Measurements from ENCODE around the gene PARP14.
"Not testable (repeated sequence)": the region's sequence is repeated elsewhere in the genome, so short reads cannot be mapped to it uniquely, and the experiment has no call there.

Gene PARP14

DNA sequence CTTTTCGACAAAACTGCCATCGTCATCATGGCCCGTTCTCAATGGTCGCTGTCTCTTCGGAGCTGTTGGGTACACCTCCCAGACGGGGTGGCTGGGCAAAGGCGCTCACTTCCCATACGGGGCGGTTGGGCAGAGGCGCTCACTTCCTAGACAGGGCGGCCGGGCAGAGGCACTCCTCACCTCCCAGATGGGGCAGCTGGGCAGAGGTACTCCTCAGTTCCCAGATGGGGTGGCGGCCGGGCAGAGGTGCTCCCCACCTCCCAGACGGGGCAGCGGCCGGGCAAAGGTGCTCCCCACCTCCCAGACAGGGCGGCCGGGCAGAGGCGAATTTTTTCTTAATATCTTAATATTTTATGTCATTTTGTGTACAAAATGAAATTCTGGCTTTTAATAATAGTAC is 44.5 kb downstream of the PARP14 start:
- DNase-seq = no peak

DNA sequence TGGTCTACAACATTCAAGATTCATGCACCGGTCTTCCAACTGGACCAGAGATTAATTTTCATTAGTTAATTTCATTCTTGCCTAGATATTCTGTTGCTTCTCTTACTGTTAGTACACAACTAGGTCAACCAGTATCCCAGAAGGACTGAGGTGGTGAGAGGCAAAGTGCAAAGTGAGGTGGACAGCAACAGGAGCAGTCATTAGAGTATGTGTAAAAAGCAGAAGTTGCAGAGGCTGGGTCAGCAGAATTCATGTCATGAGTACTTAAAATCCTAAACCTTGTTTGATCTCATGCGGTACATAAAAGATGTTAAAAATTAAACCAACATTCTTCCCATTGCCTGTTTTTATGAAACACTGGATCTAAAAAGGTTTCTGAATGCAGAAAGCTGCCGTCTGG is 46.7 kb downstream of the PARP14 start:
- no peak for DNase-seq

- no peak for DNase-seq
These were observed 47.1 kb downstream of the PARP14 start for GRCh38 chr3:122727766-122728165.

GRCh38 chr3:122728186-122728585 is 47.5 kb downstream of the PARP14 start:
- DNase-seq = no peak

DNA sequence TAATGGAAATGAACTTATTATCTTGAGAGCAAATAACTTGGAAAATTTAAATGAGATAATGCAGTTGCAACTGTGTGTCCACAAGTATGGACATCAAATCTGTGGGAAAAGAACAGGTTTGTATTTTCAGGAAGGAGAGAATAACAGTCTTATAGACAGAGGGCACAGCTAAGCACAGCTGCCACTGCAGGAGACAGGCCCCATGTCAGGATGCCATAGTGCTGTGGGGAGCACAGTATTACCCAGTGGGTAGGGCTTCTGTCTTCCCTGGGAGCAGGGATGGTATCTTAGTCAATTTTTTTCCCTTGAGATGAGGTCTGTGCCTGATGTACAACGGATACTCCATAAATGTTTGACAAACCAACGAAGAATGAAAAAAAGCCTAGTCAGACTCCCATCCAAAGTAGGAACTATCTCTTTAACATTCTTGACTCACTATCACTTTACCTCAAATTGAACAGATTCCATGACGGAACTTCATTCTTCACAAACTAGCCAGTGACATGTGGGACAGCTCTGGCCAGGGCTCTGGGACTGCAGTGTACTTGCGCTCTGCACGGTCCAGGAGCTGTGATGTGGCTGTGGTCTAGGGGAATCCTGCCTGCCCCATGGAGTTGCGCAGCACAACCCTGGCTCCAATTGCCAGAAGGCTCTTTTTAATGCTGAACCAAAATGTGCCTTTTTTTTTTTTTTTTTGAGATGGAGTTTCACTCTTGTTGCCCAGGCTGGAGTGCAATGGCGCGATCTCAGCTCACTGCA is 48.3 kb downstream of the PARP14 start:
- no peak for DNase-seq

- DNase-seq = no peak
These were observed 49.6 kb downstream of the PARP14 start for GRCh38 chr3:122730240-122730639.

- DNase-seq = not testable (repeated sequence)
These were observed 52.3 kb downstream of the PARP14 start for GRCh38 chr3:122732682-122733525.

DNA sequence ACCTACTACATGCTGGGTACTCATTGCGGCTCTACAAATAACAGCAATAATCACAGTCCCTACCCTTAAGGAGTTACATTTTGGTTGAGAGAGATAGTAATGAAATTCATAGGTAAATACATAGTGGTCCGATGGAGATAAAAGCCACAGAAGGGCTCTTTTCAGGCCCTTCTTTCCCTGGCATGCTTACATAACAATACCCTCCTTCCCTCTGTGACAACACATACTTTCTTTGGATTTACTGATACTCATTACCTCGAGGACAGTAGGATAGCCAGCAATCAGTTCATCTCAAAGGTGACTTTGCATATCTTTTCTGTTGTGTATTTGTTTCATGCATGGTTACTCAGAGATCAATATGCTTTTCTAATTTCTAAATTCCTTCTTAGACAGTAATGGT is 58.5 kb downstream of the PARP14 start:
- DNase-seq = no peak

DNA sequence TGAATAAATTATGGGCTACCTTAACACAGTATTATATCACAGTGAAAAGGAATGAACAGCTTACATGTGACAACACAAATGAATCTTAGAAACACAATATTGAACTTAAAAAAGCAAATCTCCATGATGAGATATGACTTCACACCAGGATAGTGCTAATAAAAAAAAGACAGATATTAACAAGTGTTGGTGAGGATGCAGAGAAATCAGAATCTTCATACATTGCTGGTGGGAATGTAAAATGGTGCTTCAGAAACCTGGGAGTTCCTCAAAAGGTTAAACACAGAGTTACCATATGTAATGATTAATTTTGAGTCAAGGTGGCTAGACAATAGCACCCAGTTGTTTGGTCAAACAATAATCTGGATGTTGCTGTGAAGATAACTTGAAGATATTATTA is 61.6 kb downstream of the PARP14 start:
- DNase-seq = no peak

DNA sequence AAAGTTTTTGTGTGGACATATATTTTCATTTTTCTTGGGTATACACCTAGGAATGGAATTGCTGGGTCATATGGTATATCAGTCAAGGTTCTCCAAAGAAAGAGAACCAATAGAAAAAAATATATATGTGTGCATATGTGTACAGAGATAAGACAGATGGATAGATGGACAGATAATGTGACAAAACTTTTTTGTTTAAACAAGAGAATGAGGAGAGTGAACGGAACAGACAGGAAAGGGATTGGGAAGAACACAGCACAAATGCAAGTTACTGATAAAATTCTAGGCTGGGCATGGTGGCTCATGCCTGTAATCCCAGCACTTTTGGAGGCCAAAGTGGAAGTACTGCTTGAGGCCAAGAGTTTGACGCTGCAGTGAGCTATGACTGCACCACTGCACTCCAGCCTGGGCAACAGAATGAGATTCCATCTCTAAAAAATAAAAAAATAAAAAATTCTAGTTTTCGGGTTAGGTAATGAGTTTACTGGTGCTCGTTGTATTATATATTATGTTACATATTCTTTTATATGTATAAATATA is 63.0 kb downstream of the PARP14 start:
- no peak for DNase-seq

DNA sequence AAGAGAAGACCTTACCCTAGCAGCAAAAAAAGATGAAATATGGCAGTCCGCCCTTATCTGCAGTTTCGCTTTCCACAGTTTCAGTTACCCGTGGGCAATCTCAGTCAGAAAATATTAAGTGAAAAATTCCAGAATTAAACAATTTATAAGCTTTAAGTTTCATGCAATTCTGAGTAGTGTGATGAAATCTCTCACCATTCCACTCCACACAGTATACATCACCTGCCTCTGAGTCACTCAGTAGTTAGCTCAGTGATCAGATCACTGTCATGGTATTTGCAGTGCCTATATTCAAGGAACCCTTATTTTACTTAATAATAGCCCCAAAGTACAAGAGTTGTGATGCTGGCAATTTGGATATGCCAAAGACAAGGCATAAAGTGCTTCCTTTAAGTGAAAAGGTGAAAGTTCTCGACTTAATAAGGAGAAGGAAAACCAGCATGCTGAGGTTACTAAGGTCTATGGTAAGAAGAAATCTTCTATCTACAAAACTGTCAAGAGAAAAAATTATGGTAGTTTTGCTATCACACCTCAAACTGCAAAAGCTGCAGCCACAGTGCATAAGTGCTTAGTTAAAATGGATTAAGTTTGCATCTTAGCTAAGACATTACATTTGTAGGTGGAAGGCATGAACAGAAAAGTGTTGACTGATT is 64.9 kb downstream of the PARP14 start:
- no peak for DNase-seq

- not testable (repeated sequence) for DNase-seq
These were observed 66.7 kb downstream of the PARP14 start for GRCh38 chr3:122747295-122747694.

DNA sequence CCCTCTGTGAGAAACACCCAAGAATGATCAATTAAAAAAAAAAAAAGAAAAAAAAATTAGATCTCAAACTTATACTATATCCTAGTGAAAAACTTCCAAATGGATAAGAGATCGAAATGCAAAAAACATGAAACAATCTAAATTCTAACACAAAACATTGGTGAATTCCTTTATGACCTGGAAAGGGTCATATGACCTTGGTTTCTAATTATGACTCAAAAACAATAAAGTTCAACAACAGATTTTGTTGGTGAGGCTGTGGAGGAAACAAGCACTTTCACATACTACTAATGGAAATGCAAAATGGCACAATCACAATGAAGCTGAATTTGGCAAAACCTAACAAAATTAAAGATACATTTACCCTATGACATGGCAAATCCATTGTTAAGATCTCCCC is 67.7 kb downstream of the PARP14 start:
- DNase-seq = no peak

DNA sequence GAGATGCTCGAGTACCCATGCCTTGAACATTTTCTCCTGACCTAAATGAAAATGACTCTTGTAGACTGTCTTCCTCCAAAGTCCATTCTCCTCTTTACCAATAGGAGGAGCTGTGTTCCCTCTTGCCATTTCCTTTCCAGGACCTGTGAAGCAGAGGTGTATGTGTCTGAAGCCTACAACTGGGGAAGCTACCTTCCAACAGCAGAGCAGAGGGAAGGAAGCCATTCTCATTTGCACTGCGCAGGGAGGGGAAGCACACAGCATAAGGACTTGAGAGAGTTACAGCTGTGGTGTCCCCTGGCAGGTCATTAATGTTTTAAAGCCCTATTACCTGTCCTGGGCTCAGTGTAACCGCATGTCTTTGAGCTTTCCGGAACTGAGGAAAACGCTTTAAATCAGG is 74.3 kb downstream of the PARP14 start:
- no peak for DNase-seq

- no peak for DNase-seq
These were observed 74.9 kb downstream of the PARP14 start for GRCh38 chr3:122755491-122755890.

GRCh38 chr3:122758877-122759560 is 78.4 kb downstream of the PARP14 start:
- DNase-seq = no peak

- DNase-seq = no peak
These were observed 80.0 kb downstream of the PARP14 start for GRCh38 chr3:122760453-122761271.

- no peak for DNase-seq
These were observed 85.8 kb downstream of the PARP14 start for GRCh38 chr3:122766430-122766829.

DNA sequence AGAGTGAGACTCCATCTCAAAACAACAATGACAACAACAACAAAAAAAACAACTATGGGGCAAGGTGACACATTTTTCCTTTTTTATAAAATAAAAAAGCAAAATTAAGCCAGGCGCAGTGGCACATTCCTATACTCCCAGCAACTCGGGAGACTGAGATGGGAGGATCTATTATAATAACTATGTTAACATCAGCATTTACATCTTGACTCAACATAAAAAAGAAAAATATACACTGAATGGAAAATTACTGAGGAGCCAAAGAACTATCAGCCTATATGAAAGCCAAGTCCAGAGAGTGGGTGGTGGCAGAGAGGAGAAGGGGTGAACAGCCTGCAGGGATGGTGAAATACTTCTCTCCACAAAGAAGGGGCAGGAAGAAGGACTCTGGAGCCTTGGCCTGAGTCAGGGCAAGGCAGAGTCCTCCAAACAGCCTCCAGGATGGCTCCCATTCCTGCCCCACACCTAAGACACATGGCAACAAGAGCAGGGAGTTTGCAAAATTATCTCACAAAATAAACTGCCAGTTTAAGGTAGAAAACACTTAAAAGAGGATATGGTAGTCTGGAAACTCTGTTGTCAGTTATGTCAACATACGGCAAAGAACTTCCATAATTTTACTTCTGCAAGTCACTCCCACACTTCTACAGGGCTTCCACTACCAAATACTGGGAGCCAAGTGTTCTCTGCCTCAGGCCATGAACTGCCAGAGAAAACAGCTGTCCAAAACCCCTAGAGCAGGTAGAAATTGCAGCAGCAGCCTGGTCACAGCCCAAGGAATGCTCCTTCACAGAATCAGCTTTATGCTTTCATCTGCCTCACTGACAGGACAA is 87.1 kb downstream of the PARP14 start:
- DNase-seq = no peak

- no peak for DNase-seq
These were observed 90.0 kb downstream of the PARP14 start for GRCh38 chr3:122770521-122771202.

Data from effector CD4-positive, alpha-beta T cell (primary cell).